Chondrocyte (in vitro differentiated cells): ENCODE data around the gene WDR90. TPM values are rescaled to one million over a fixed set of nuclear protein-coding genes. Genes with fewer than 3 reads are reported as not detected.

Source experiments
- DNase-seq: peaks from one replicate; pipeline ENCODE4 v3.0.0; 2021; ENCODE audit warnings: mixed read lengths, low spot score
- H3K27ac Mint-ChIP-seq: one replicate; pipeline ENCODE4 v1.8.0; 2021; ENCODE audit warnings: mild to moderate bottlenecking, moderate library complexity, mixed read lengths; ENCODE audit not compliant: unreplicated experiment
- H3K27me3 Mint-ChIP-seq: 2 replicates; pipeline ENCODE4 v1.8.0; 2021; ENCODE audit warnings: low read depth, mixed read lengths
- H3K36me3 Mint-ChIP-seq: 2 replicates; pipeline ENCODE4 v1.8.0; 2021; ENCODE audit warnings: low read depth, mixed read lengths
- H3K4me1 Mint-ChIP-seq: 2 replicates; pipeline ENCODE4 v1.8.0; 2021; ENCODE audit warnings: low read depth, mild to moderate bottlenecking, mixed read lengths
- H3K4me3 Mint-ChIP-seq: one replicate; pipeline ENCODE4 v1.8.0; 2021; ENCODE audit warnings: mild to moderate bottlenecking, moderate library complexity, mixed read lengths; ENCODE audit not compliant: unreplicated experiment
- H3K9me3 Mint-ChIP-seq: 2 replicates; pipeline ENCODE4 v1.8.0; 2021; ENCODE audit warnings: low read depth, mixed read lengths
- total RNA-seq: library from RNA; stranded (reverse); gene quantifications from 3 replicates; pipeline ENCODE4 v1.2.1, GENCODE V29; 2021
- TF ChIP-seq, protein P1 (sequence below): fragments of 200-600 bp; sonication (generic); IDR thresholded peaks from 2 replicates; pipeline ENCODE4 v1.5.0; 2021; ENCODE audit warnings: antibody characterized with exemption, mild to moderate bottlenecking, moderate library complexity

Gene WDR90
- total RNA-seq, 1 donor from 2014 or later: 17.0 TPM

DNA sequence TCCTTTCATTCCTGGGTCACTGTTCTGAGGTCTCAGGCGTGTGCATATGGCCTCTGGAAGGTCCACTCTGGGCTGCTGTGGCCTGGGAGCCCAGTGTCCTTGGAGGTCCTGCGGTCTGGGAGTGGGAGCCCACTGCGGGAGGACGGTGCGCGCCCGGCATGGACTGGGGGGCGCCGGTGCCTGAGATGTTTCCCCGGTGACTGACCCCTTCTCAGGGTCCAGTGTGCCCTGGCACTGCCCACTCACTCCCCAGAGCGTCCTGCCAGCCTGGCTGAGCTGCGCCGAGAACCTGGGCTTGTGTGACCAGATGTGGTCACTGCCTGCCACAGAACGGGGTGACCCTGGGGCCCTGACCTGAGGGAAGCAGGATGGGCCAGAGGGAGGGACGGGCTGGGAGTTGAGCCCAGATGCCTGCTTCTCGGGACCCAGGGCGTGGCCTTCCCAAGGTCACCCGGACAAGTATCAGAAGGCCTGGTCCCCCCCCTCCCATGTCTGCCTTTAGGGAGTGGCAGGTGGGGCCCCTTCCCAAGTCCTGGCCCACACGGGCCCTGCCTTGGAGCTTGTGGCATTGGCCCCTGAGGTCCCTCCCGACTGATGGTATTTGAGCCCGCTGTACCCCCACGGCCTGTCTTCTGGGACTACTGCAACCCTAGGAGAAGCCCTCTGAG, 25.2 kb downstream of the WDR90 start:
- H3K27ac Mint-ChIP-seq: peak overlapping the region; percentile 57
- H3K4me1 Mint-ChIP-seq: peaks cover 12% of the 10 kb centered on the region
- DNase-seq: no peak
- no peaks in the 10 kb centered on the region for H3K9me3 Mint-ChIP-seq
- no peak overlapping the region for H3K4me3 Mint-ChIP-seq
- TF ChIP-seq, protein P1, sequence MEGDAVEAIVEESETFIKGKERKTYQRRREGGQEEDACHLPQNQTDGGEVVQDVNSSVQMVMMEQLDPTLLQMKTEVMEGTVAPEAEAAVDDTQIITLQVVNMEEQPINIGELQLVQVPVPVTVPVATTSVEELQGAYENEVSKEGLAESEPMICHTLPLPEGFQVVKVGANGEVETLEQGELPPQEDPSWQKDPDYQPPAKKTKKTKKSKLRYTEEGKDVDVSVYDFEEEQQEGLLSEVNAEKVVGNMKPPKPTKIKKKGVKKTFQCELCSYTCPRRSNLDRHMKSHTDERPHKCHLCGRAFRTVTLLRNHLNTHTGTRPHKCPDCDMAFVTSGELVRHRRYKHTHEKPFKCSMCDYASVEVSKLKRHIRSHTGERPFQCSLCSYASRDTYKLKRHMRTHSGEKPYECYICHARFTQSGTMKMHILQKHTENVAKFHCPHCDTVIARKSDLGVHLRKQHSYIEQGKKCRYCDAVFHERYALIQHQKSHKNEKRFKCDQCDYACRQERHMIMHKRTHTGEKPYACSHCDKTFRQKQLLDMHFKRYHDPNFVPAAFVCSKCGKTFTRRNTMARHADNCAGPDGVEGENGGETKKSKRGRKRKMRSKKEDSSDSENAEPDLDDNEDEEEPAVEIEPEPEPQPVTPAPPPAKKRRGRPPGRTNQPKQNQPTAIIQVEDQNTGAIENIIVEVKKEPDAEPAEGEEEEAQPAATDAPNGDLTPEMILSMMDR: no peak
- H3K36me3 Mint-ChIP-seq: peaks cover 2% of the 10 kb centered on the region
- H3K27me3 Mint-ChIP-seq: no peaks in the 10 kb centered on the region

DNA sequence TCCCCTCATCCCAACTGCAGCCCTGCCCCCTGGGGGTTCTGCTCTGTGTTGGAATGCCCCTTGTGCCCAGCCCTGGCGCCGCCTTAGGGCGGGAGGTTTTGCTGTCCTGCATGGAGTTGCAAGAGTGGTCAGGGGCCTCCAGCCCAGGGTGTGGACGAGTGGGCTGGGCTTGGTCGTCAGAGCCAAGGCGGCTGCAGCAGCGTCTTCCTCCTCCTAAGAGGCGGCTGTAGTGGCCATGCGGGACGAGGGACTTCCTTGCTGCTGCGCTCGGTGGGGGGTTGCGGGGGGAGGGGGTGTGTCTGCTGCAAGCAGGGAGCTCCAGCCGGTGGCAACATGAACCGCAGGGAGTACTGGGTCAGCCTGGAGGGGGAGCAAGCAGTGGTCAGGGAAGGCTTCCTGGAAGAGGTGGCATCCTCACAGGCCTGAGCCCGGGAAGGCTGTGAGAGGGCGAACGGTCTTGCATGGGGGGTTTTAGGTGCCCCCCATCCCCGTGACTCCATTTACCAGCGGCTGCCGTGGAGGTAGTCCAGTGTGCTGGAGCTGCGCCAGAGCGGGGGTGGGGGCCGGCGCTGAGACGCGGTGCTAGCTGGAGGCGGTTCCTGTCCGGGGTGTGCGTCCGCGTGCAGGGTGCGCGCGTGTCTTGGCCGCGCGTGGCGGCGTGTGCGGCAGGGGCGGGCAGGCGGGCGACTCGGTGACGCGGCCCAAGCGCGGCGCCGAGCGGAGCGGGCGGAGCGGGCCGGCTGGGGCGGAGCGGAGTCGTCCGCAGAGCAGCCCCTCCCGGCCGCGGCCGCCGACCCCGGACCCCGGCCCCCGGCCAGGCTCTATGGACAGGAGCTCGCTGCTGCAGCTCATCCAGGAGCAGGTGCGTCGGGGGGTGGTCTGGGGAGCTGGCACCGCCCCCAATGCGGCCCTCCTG, 26.1 kb downstream of the WDR90 start, which contains the start of gene RHBDL1:
Gene RHBDL1, plus strand, starts transcription at position 704 of the 916 bp plus-strand sequence. Its CDS starts 120 bp downstream, at position 824.
- Mint-ChIP-seq H3K36me3 (peaks cover 2% of the 10 kb centered on the region), H3K4me1 (peaks cover 14% of the 10 kb centered on the region), H3K4me3 (peak within 1 kb of the TSS; percentile 57), H3K27ac (no peak within 1 kb of the TSS), H3K9me3 (no peaks in the 10 kb centered on the region), H3K27me3 (no peaks in the 10 kb centered on the region)
- no peak for DNase-seq
- TF ChIP-seq, protein P1: no peak

DNA sequence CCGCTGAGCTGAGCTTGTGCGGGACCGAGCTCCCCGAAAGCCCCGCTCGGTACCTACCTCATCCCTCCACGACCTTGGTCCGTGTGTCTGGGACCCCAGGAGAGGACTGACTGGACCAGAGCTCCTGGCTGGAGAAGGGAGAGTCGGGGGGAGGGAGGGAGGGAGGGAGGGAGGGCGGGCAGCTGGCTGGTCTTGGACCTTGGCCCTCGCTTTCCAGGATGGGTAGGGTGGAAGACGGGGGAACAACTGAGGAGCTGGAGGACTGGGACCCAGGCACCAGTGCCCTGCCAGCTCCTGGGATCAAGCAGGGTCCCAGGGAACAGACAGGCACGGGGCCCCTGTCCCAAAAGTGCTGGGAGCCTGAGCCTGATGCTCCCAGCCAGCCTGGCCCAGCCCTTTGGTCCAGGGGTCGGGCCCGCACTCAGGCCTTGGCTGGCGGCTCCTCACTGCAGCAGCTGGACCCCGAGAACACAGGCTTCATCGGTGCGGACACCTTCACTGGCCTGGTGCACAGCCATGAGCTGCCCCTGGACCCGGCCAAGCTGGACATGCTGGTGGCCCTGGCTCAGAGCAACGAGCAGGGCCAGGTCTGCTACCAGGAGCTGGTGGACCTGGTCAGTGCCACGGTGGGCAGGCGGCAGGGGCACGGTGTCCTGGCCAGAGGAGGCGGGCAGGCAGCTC, 26.9 kb downstream of the WDR90 start:
- no peak for DNase-seq
- Mint-ChIP-seq H3K27ac (no peak overlapping the region), H3K36me3 (peaks cover 2% of the 10 kb centered on the region), H3K9me3 (no peaks in the 10 kb centered on the region), H3K4me1 (peaks cover 16% of the 10 kb centered on the region), H3K27me3 (no peaks in the 10 kb centered on the region), H3K4me3 (no peak overlapping the region)
- TF ChIP-seq, protein P1: no peak

DNA sequence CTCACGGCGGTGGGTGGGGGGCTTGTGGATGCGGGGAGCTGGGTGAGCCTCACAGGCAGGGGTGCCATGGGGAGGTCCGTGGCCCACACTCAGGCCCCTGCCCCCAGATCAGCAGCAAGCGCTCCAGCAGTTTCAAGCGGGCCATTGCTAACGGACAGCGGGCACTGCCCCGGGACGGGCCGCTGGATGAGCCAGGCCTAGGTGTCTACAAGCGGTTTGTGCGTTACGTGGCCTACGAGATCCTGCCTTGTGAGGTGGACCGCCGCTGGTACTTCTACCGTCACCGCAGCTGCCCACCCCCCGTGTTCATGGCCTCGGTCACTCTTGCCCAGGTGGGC, 27.4 kb downstream of the WDR90 start:
- peaks cover 21% of the 10 kb centered on the region for H3K4me1 Mint-ChIP-seq
- peaks cover 3% of the 10 kb centered on the region for H3K36me3 Mint-ChIP-seq
- H3K27ac Mint-ChIP-seq: no peak overlapping the region
- no peaks in the 10 kb centered on the region for H3K27me3 Mint-ChIP-seq
- TF ChIP-seq, protein P1: no peak
- no peak for DNase-seq
- no peak overlapping the region for H3K4me3 Mint-ChIP-seq
- H3K9me3 Mint-ChIP-seq: no peaks in the 10 kb centered on the region

DNA sequence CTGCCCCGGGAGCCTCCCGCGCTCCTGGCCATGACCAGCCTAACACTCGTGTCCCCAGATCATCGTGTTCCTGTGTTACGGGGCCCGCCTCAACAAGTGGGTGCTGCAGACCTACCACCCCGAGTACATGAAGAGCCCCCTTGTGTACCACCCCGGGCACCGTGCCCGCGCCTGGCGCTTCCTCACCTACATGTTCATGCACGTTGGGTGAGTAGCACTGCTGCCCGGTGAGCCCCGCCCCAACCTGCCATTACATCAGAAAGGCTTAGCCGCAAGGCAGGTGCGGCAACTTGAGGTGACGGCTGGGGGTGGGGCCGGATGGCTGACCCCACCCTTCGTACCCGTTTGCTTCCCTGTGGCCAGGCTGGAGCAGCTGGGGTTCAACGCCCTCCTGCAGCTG, 27.7 kb downstream of the WDR90 start:
- peaks cover 6% of the 10 kb centered on the region for H3K36me3 Mint-ChIP-seq
- peaks cover 25% of the 10 kb centered on the region for H3K4me1 Mint-ChIP-seq
- H3K27me3 Mint-ChIP-seq: no peaks in the 10 kb centered on the region
- H3K27ac Mint-ChIP-seq: no peak overlapping the region
- TF ChIP-seq, protein P1: no peak
- no peak overlapping the region for H3K4me3 Mint-ChIP-seq
- no peak for DNase-seq
- no peaks in the 10 kb centered on the region for H3K9me3 Mint-ChIP-seq
